ENCODE measurements around the gene ANKRD1.

Gene ANKRD1

GRCh38 chr10:90879062-90879461, 41.8 kb downstream of the ANKRD1 start:
- Histone ChIP-seq H2AFZ (ENCODE audit: low read length) (no peak overlapping the region), H3K14ac (ENCODE audit: low read length) (no peak overlapping the region), H4K8ac (ENCODE audit: low read depth, low read length) (no peak overlapping the region), H3K27ac (replicated peaks; ENCODE audit: low read length) (no peak overlapping the region), H3K23ac (ENCODE audit: low read depth, low read length, poor library complexity) (no peak overlapping the region), H2BK5ac (ENCODE audit: low read length) (no peak overlapping the region), H2AK5ac (ENCODE audit: low read depth, low read length) (no peak overlapping the region), H3K18ac (ENCODE audit: low read length) (no peak overlapping the region), H2BK120ac (ENCODE audit: low read depth, low read length) (no peak overlapping the region), H3K9me3 (replicated peaks in 1 of 2; ENCODE audit: control insufficient read depth in 2 of 2, insufficient read depth in 1 of 2, low read depth in 1 of 2, low read length in 2 of 2) (no peaks in the 10 kb centered on the region), H3K4me2 (ENCODE audit: insufficient read depth, low read length, poor library complexity, severe bottlenecking) (no peak overlapping the region), H3K4ac (ENCODE audit: low read length) (no peak overlapping the region), H3K4me1 (ENCODE audit: control insufficient read depth in 2 of 2, insufficient read depth in 1 of 2, low read depth in 1 of 2, low read length in 2 of 2) (no peaks in the 10 kb centered on the region), H3K27me3 (ENCODE audit: control insufficient read depth in 3 of 3, insufficient read depth in 3 of 3, low read depth in 1 of 3, low read length in 3 of 3) (no peaks in the 10 kb centered on the region), H3K79me1 (ENCODE audit: low read depth, low read length) (no peaks in the 10 kb centered on the region), H3K36me3 (replicated peaks in 1 of 2; ENCODE audit: control insufficient read depth in 2 of 2, insufficient read depth in 2 of 2, low read length in 2 of 2) (peaks cover 14 to 96% of the 10 kb centered on the region in 2 donors), H2BK12ac (ENCODE audit: low read length) (no peak overlapping the region), H3K9ac (ENCODE audit: low read depth, low read length, poor library complexity) (no peak overlapping the region), H4K91ac (ENCODE audit: low read depth, low read length, poor library complexity) (no peak overlapping the region), H3K4me3 (ENCODE audit: low read length in 2 of 2) (no peak overlapping the region), H2BK15ac (ENCODE audit: low read length) (no peak overlapping the region)
- DNase-seq (ENCODE audit: low spot score), result no peak
- WGBS, 2 donors (ENCODE audit: extremely low coverage in 2 of 2, insufficient read length in 2 of 2, insufficient replicate concordance in 1 of 2), result no CpG with 5 or more reads among the region's 2 CpGs

DNA sequence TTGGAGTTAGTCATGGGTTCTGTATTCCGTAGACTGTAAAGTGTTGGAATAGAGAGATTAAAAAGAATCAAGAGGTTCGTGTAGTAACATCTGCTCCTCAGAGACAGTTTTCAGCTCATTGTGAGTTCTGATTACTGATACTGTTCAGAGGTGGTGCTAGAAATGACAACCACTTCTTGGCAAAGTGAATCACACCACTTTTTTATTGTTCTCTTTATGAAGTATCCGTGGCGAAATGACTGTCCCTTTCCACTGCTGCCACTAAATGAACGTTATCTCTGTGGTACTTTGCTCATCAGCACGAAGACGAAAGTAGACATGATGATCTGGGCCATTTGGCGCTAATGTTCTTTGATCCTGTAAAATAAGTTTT, 48.3 kb downstream of the ANKRD1 start:
- no peak overlapping the region for H2BK5ac ChIP-seq (ENCODE audit: low read length)
- H3K4me3 ChIP-seq (ENCODE audit: low read length in 2 of 2), result peak overlapping the region; percentile 95 to 97
- H2BK12ac ChIP-seq (ENCODE audit: low read length), result no peak overlapping the region
- peaks cover 4 to 5% of the 10 kb centered on the region in 2 donors for H3K4me1 ChIP-seq (ENCODE audit: control insufficient read depth in 2 of 2, insufficient read depth in 1 of 2, low read depth in 1 of 2, low read length in 2 of 2)
- H3K79me1 ChIP-seq (ENCODE audit: low read depth, low read length), result peaks cover 4% of the 10 kb centered on the region
- H2BK120ac ChIP-seq (ENCODE audit: low read depth, low read length), result no peak overlapping the region
- no peak overlapping the region for H3K18ac ChIP-seq (ENCODE audit: low read length)
- peak overlapping the region; percentile 60 for H3K4me2 ChIP-seq (ENCODE audit: insufficient read depth, low read length, poor library complexity, severe bottlenecking)
- peaks cover 0 to 7% of the 10 kb centered on the region in 2 donors for H3K9me3 ChIP-seq (replicated peaks in 1 of 2; ENCODE audit: control insufficient read depth in 2 of 2, insufficient read depth in 1 of 2, low read depth in 1 of 2, low read length in 2 of 2)
- no peak overlapping the region for H4K8ac ChIP-seq (ENCODE audit: low read depth, low read length)
- H2AK5ac ChIP-seq (ENCODE audit: low read depth, low read length), result no peak overlapping the region
- no peak overlapping the region for H3K23ac ChIP-seq (ENCODE audit: low read depth, low read length, poor library complexity)
- H4K91ac ChIP-seq (ENCODE audit: low read depth, low read length, poor library complexity), result no peak overlapping the region
- no peak overlapping the region for H3K27ac ChIP-seq (replicated peaks; ENCODE audit: low read length)
- peaks cover 10 to 33% of the 10 kb centered on the region in 2 donors for H3K36me3 ChIP-seq (replicated peaks in 1 of 2; ENCODE audit: control insufficient read depth in 2 of 2, insufficient read depth in 2 of 2, low read length in 2 of 2)
- H2AFZ ChIP-seq (ENCODE audit: low read length), result peak overlapping the region; percentile 96
- no peak overlapping the region for H3K4ac ChIP-seq (ENCODE audit: low read length)
- H3K27me3 ChIP-seq (ENCODE audit: control insufficient read depth in 3 of 3, insufficient read depth in 3 of 3, low read depth in 1 of 3, low read length in 3 of 3), result no peaks in the 10 kb centered on the region
- no CpG with 5 or more reads among the region's 8 CpGs for WGBS, 2 donors (ENCODE audit: extremely low coverage in 2 of 2, insufficient read length in 2 of 2, insufficient replicate concordance in 1 of 2)
- no peak overlapping the region for H3K9ac ChIP-seq (ENCODE audit: low read depth, low read length, poor library complexity)
- no peak overlapping the region for H2BK15ac ChIP-seq (ENCODE audit: low read length)
- H3K14ac ChIP-seq (ENCODE audit: low read length), result no peak overlapping the region
- DNase-seq (ENCODE audit: low spot score), result no peak

DNA sequence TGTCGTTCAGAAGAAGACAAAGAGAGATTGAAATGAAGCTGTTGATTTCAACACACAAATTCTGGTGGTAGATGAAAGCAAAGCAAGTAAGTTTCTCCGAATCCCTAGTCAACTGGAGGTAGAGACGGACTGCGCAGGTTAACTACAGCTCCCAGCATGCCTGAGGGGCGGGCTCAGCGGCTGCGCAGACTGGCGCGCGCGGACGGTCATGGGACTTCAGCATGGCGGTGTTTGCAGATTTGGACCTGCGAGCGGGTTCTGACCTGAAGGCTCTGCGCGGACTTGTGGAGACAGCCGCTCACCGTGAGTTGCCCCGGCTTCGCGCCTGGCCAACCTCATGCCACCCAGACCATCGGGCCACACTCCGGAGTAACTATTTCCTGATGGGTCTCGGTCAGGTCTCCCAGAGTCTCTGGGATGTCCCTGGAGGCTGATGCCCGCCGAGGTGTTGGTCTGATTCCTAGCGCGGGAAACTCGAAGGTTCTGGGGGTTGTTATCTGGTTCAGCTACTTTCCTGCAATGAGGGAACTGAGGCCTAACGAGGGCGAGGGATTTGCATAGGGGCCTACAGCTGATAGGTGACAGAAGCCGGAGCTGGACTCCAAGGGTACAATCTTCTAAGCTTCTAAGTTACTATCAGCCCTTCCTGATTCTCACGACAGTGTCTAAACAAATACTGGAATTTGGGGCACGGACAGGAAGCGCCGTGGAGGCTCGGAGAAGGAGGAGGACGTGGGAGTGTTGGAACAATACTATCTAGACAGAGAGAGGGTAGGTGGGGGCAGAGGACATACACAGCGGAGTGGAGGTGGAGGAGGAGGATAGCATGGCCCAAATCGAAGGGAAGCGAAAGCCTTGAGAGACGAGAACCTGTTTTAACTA, 48.9 kb downstream of the ANKRD1 start, which contains the start of gene RPP30:
TSS of gene RPP30 (plus strand) at position 209 of the 882 bp plus-strand sequence. CDS start at position 222, 13 bp downstream.
- Histone ChIP-seq H3K79me1 (ENCODE audit: low read depth, low read length) (peaks cover 4% of the 10 kb centered on the region), H3K4ac (ENCODE audit: low read length) (no peak within 1 kb of the TSS), H4K91ac (ENCODE audit: low read depth, low read length, poor library complexity) (no peak within 1 kb of the TSS), H3K23ac (ENCODE audit: low read depth, low read length, poor library complexity) (no peak within 1 kb of the TSS), H2AK5ac (ENCODE audit: low read depth, low read length) (no peak within 1 kb of the TSS), H2AFZ (ENCODE audit: low read length) (peak within 1 kb of the TSS; percentile 96), H3K14ac (ENCODE audit: low read length) (no peak within 1 kb of the TSS), H3K18ac (ENCODE audit: low read length) (peak within 1 kb of the TSS; percentile 78), H3K9ac (ENCODE audit: low read depth, low read length, poor library complexity) (peak within 1 kb of the TSS; percentile 85), H2BK15ac (ENCODE audit: low read length) (no peak within 1 kb of the TSS), H2BK5ac (ENCODE audit: low read length) (no peak within 1 kb of the TSS), H3K4me2 (ENCODE audit: insufficient read depth, low read length, poor library complexity, severe bottlenecking) (peak within 1 kb of the TSS; percentile 60), H3K4me3 (ENCODE audit: low read length in 2 of 2) (peak within 1 kb of the TSS; percentile 95 to 97), H3K36me3 (replicated peaks in 1 of 2; ENCODE audit: control insufficient read depth in 2 of 2, insufficient read depth in 2 of 2, low read length in 2 of 2) (peaks cover 10 to 27% of the 10 kb centered on the region in 2 donors), H4K8ac (ENCODE audit: low read depth, low read length) (no peak within 1 kb of the TSS), H3K4me1 (ENCODE audit: control insufficient read depth in 2 of 2, insufficient read depth in 1 of 2, low read depth in 1 of 2, low read length in 2 of 2) (peaks cover 4 to 5% of the 10 kb centered on the region in 2 donors), H2BK12ac (ENCODE audit: low read length) (no peak within 1 kb of the TSS), H3K9me3 (replicated peaks in 1 of 2; ENCODE audit: control insufficient read depth in 2 of 2, insufficient read depth in 1 of 2, low read depth in 1 of 2, low read length in 2 of 2) (peaks cover 0 to 7% of the 10 kb centered on the region in 2 donors), H2BK120ac (ENCODE audit: low read depth, low read length) (no peak within 1 kb of the TSS), H3K27me3 (ENCODE audit: control insufficient read depth in 3 of 3, insufficient read depth in 3 of 3, low read depth in 1 of 3, low read length in 3 of 3) (no peaks in the 10 kb centered on the region), H3K27ac (replicated peaks; ENCODE audit: low read length) (peak within 1 kb of the TSS; percentile 1)
- DNase-seq (ENCODE audit: low spot score), result peak; percentile 68
- no CpG with 5 or more reads among the region's 43 CpGs for WGBS, 2 donors (ENCODE audit: extremely low coverage in 2 of 2, insufficient read length in 2 of 2, insufficient replicate concordance in 1 of 2)

- WGBS, 2 donors (ENCODE audit: extremely low coverage in 2 of 2, insufficient read length in 2 of 2, insufficient replicate concordance in 1 of 2), result no CpG with 5 or more reads among the region's 14 CpGs
- Histone ChIP-seq H3K18ac (ENCODE audit: low read length) (no peak overlapping the region), H2BK120ac (ENCODE audit: low read depth, low read length) (no peak overlapping the region), H4K8ac (ENCODE audit: low read depth, low read length) (no peak overlapping the region), H3K4me1 (ENCODE audit: control insufficient read depth in 2 of 2, insufficient read depth in 1 of 2, low read depth in 1 of 2, low read length in 2 of 2) (peaks cover 4 to 5% of the 10 kb centered on the region in 2 donors), H3K27me3 (ENCODE audit: control insufficient read depth in 3 of 3, insufficient read depth in 3 of 3, low read depth in 1 of 3, low read length in 3 of 3) (no peaks in the 10 kb centered on the region), H2BK5ac (ENCODE audit: low read length) (no peak overlapping the region), H2AFZ (ENCODE audit: low read length) (peak overlapping the region; percentile 96), H3K27ac (replicated peaks; ENCODE audit: low read length) (peak overlapping the region; percentile 1), H3K36me3 (replicated peaks in 1 of 2; ENCODE audit: control insufficient read depth in 2 of 2, insufficient read depth in 2 of 2, low read length in 2 of 2) (peaks cover 4 to 20% of the 10 kb centered on the region in 2 donors), H2BK12ac (ENCODE audit: low read length) (no peak overlapping the region), H3K23ac (ENCODE audit: low read depth, low read length, poor library complexity) (no peak overlapping the region), H3K79me1 (ENCODE audit: low read depth, low read length) (peaks cover 4% of the 10 kb centered on the region), H3K14ac (ENCODE audit: low read length) (no peak overlapping the region), H4K91ac (ENCODE audit: low read depth, low read length, poor library complexity) (no peak overlapping the region), H3K4me2 (ENCODE audit: insufficient read depth, low read length, poor library complexity, severe bottlenecking) (peak overlapping the region; percentile 60), H2AK5ac (ENCODE audit: low read depth, low read length) (no peak overlapping the region), H3K4me3 (ENCODE audit: low read length in 2 of 2) (peak overlapping the region; percentile 95 to 97), H3K4ac (ENCODE audit: low read length) (no peak overlapping the region), H2BK15ac (ENCODE audit: low read length) (no peak overlapping the region), H3K9me3 (replicated peaks in 1 of 2; ENCODE audit: control insufficient read depth in 2 of 2, insufficient read depth in 1 of 2, low read depth in 1 of 2, low read length in 2 of 2) (peaks cover 0 to 7% of the 10 kb centered on the region in 2 donors), H3K9ac (ENCODE audit: low read depth, low read length, poor library complexity) (no peak overlapping the region)
- DNase-seq (ENCODE audit: low spot score), result peak; percentile 70
Measured at GRCh38 chr10:90871279-90871765, 49.6 kb downstream of the ANKRD1 start.

All from neuronal stem cell (in vitro differentiated cells).